GM20431 (cell line): Measurements from ENCODE around the gene MED13L.

ENCODE experiments used
- in situ Hi-C: fragments of 300-500 bp; cut with MseI, MboI; formaldehyde crosslinking; loops from one replicate; pipeline ENCODE4 v1.15.0; 2020; ENCODE audit warnings: low sequenced_read_pairs; ENCODE audit not compliant: unreplicated experiment

MED13L gene

GRCh38 chr12:115966376-115966775, 311.1 kb downstream of the MED13L start:
- in situ Hi-C loops: no loop called here

- in situ Hi-C loops: no loop called here
These were observed 312.9 kb downstream of the MED13L start for GRCh38 chr12:115964626-115965025.

GRCh38 chr12:115964214-115964613, 313.3 kb downstream of the MED13L start:
- in situ Hi-C loops: no loop called here

- in situ Hi-C loops: no loop called here
These were observed 315.3 kb downstream of the MED13L start for GRCh38 chr12:115962216-115962615.

- in situ Hi-C loops: no loop called here
These were observed 316.4 kb downstream of the MED13L start for GRCh38 chr12:115960868-115961802.

- in situ Hi-C loops: no loop called here
These were observed 319.7 kb downstream of the MED13L start for GRCh38 chr12:115957686-115958290.

GRCh38 chr12:115956659-115957058, 320.8 kb downstream of the MED13L start:
- in situ Hi-C loops: no loop called here

- in situ Hi-C loops: no loop called here
These were observed 321.3 kb downstream of the MED13L start for GRCh38 chr12:115956236-115956635.

GRCh38 chr12:115953450-115953849, 324.0 kb downstream of the MED13L start:
- in situ Hi-C loops: no loop called here

- in situ Hi-C loops: no loop called here
These were observed 324.5 kb downstream of the MED13L start for GRCh38 chr12:115953031-115953430.

- in situ Hi-C loops: no loop called here
These were observed 326.5 kb downstream of the MED13L start for GRCh38 chr12:115950959-115951358.

GRCh38 chr12:115949675-115950074, 327.8 kb downstream of the MED13L start:
- in situ Hi-C loops: no loop called here

- in situ Hi-C loops: no loop called here
These were observed 329.8 kb downstream of the MED13L start for GRCh38 chr12:115947696-115948062.

- in situ Hi-C loops: no loop called here
These were observed 330.4 kb downstream of the MED13L start for GRCh38 chr12:115946867-115947695.

GRCh38 chr12:115946092-115946491, 331.4 kb downstream of the MED13L start:
- in situ Hi-C loops: no loop called here

GRCh38 chr12:115945491-115945885, 332.0 kb downstream of the MED13L start:
- in situ Hi-C loops: no loop called here

GRCh38 chr12:115944837-115945490, 332.5 kb downstream of the MED13L start:
- in situ Hi-C loops: no loop called here

GRCh38 chr12:115944392-115944742, 333.1 kb downstream of the MED13L start:
- in situ Hi-C loops: no loop called here

- in situ Hi-C loops: no loop called here
These were observed 333.7 kb downstream of the MED13L start for GRCh38 chr12:115943630-115944391.

GRCh38 chr12:115943310-115943629, 334.2 kb downstream of the MED13L start:
- in situ Hi-C loops: no loop called here
